Kidney (tissue), 14 donors: ENCODE measurements around the gene TEX26. TPM values are rescaled to one million over a fixed set of nuclear protein-coding genes. Genes with fewer than 3 reads are reported as not detected.
A peak's percentile ranks its signal among the peaks of the same experiment; 100 is the strongest.

Experiments
- DNase-seq, 5 donors: peaks; one replicate each; pipeline ENCODE4 v3.0.0-alpha.2; 2013 to 2020
- FAIRE-seq: peaks from 2 replicates; lab custom pipeline; 2012; peaks lifted over from hg19 to GRCh38; lab: Jason Lieb, UNC
- H3K27ac ChIP-seq, 2 donors: one replicate each; pipeline ENCODE4 v1.7.0; 2013; ENCODE audit warnings: low read depth in 2 of 2, low read length in 2 of 2, inconsistent platforms in 1 of 2
- H3K27me3 ChIP-seq: one replicate; pipeline ENCODE4 v1.7.1; 2013; ENCODE audit warnings: low read length, inconsistent platforms; ENCODE audit not compliant: control insufficient read depth, insufficient read depth
- H3K36me3 ChIP-seq, 3 donors: one replicate each; pipeline versions ENCODE4 v1.7.0 to v1.7.1; 2013; ENCODE audit warnings: low read length in 3 of 3, control low read depth in 1 of 3, inconsistent platforms in 1 of 3; ENCODE audit not compliant: insufficient read depth in 3 of 3, control insufficient read depth in 2 of 3
- H3K4me1 ChIP-seq, 3 donors: one replicate each; pipeline versions ENCODE4 v1.7.0 to v1.7.1; 2013; ENCODE audit warnings: low read length in 3 of 3, inconsistent platforms in 1 of 3, low read depth in 1 of 3; ENCODE audit not compliant: control insufficient read depth in 2 of 3, insufficient read depth in 2 of 3
- H3K4me3 ChIP-seq, 3 donors: one replicate each; pipeline versions ENCODE4 v1.7.0 to v1.8.1; 2013; ENCODE audit warnings: low read length in 3 of 3, control low read depth in 1 of 3, inconsistent platforms in 1 of 3
- H3K9ac ChIP-seq, 3 donors: one replicate each; pipeline versions ENCODE4 v1.7.0 to v1.7.1; 2013; ENCODE audit warnings: low read length in 3 of 3, control low read depth in 1 of 3, inconsistent platforms in 1 of 3
- H3K9me3 ChIP-seq, 3 donors: one replicate each; pipeline versions ENCODE4 v1.7.0 to v1.7.1; 2013; ENCODE audit warnings: low read length in 3 of 3, control low read depth in 1 of 3, inconsistent platforms in 1 of 3; ENCODE audit not compliant: control insufficient read depth in 2 of 3, insufficient read depth in 1 of 3
- intact Hi-C: fragments of 100-400 bp; cut with DNase I; formaldehyde crosslinking; loops from one replicate; pipeline ENCODE4 v1.11.1; 2022
- polyA plus RNA-seq: library from polyadenylated mRNA; stranded (reverse); fragments of 350-450 nt; fragmentation: Illumina TruSeq; extraction: RNeasy Lipid Tissue Mini Kit (QIAGEN cat#74804); gene quantifications from one replicate; pipeline ENCODE4 v1.2.3, GENCODE V29; 2014; ENCODE audit warnings: low read depth, low replicate concordance; ENCODE audit not compliant: insufficient read depth
- total RNA-seq: library from RNA; stranded (reverse); fragmentation: NEBNext Ultra II Directional; extraction: Animal tissue kit (Norgen Biotek cat#: 25700); gene quantifications from one replicate; pipeline ENCODE4 v1.2.1, GENCODE V29; 2021
- TF ChIP-seq, protein P1 (sequence below): IDR thresholded peaks from 3 replicates; pipeline ENCODE4 v1.5.1; 2012; ENCODE audit warnings: mild to moderate bottlenecking, moderate library complexity, borderline replicate concordance; ENCODE audit not compliant: insufficient read depth; ENCODE audit errors: extremely low read depth
- donor health status: control.
- donor health status: control.
- donor health status: control.
- donor health status: control.
- donor health status: control.
- donor health status: DM: yes; HTN: yes; CAD: no.
- donor health status: Normal renal cell carcinoma (clear cell type).

TEX26 gene
- total and polyA plus RNA-seq, 2 donors from 2014 or later = not detected

DNA sequence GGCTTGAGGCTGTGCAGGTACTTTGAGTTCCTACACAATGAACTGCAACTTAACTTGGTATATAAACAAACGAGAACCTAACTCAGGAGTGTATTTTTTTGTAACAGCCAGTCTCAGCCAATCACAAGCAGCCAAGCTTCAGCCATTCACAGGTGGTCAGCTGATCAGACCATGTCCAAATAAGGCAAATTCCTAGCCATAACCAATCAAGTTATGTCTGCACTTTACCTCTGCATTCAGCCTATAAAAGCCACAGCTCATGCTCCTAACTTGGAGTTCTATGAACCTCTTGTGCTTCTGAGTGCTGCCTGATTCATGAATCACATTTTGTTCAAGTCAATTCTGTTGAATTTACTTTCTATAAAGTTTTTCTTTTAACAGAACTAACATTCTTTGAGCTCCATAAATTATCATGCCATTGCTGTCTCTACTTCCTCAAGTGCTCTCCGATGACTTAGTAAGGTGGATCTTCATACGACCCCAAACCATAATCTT lies 43.2 kb upstream of the TEX26 start:
- intact Hi-C loops = no loop called here
- no peak overlapping the region for H3K4me3 ChIP-seq
- H3K9ac ChIP-seq = no peak overlapping the region
- DNase-seq = no peak
- no peaks in the 10 kb centered on the region for H3K36me3 ChIP-seq
- H3K4me1 ChIP-seq = no peaks in the 10 kb centered on the region
- FAIRE-seq = no peak
- no peaks in the 10 kb centered on the region for H3K27me3 ChIP-seq
- H3K27ac ChIP-seq = no peak overlapping the region
- H3K9me3 ChIP-seq = no peaks in the 10 kb centered on the region
- TF ChIP-seq, protein P1, sequence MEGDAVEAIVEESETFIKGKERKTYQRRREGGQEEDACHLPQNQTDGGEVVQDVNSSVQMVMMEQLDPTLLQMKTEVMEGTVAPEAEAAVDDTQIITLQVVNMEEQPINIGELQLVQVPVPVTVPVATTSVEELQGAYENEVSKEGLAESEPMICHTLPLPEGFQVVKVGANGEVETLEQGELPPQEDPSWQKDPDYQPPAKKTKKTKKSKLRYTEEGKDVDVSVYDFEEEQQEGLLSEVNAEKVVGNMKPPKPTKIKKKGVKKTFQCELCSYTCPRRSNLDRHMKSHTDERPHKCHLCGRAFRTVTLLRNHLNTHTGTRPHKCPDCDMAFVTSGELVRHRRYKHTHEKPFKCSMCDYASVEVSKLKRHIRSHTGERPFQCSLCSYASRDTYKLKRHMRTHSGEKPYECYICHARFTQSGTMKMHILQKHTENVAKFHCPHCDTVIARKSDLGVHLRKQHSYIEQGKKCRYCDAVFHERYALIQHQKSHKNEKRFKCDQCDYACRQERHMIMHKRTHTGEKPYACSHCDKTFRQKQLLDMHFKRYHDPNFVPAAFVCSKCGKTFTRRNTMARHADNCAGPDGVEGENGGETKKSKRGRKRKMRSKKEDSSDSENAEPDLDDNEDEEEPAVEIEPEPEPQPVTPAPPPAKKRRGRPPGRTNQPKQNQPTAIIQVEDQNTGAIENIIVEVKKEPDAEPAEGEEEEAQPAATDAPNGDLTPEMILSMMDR = no peak

- TF ChIP-seq, protein P1 = peak; percentile 7
- FAIRE-seq (no peak), DNase-seq (peak in 3 of 5 donors; percentile 61 to 74 (median 67))
- no peak overlapping the region for H3K4me3 ChIP-seq
- no peak overlapping the region for H3K27ac ChIP-seq
- H3K9ac ChIP-seq = no peak overlapping the region
- no peaks in the 10 kb centered on the region for H3K4me1 ChIP-seq
- H3K36me3 ChIP-seq = no peaks in the 10 kb centered on the region
- H3K9me3 ChIP-seq = no peaks in the 10 kb centered on the region
- no peaks in the 10 kb centered on the region for H3K27me3 ChIP-seq
- intact Hi-C loops = no loop called here
These were observed 39.5 kb upstream of the TEX26 start for GRCh38 chr13:30892966-30893365.

GRCh38 chr13:30895773-30896172 lies 36.7 kb upstream of the TEX26 start:
- DNase-seq (peak in 4 of 5 donors; percentile 55 to 83 (median 70)), FAIRE-seq (no peak)
- TF ChIP-seq, protein P1 = no peak
- Histone ChIP-seq H3K9ac (no peak overlapping the region), H3K4me1 (peaks cover 0 to 2% (median 0%) of the 10 kb centered on the region in 3 donors), H3K27ac (no peak overlapping the region), H3K27me3 (no peaks in the 10 kb centered on the region), H3K36me3 (no peaks in the 10 kb centered on the region), H3K9me3 (no peaks in the 10 kb centered on the region), H3K4me3 (no peak overlapping the region)
- intact Hi-C loops = no loop called here

GRCh38 chr13:30898070-30898469 lies 34.4 kb upstream of the TEX26 start:
- no peak overlapping the region for H3K4me3 ChIP-seq
- H3K27ac ChIP-seq = no peak overlapping the region
- H3K4me1 ChIP-seq = peaks cover 0 to 2% (median 0%) of the 10 kb centered on the region in 3 donors
- TF ChIP-seq, protein P1 = no peak
- intact Hi-C loops = no loop called here
- no peaks in the 10 kb centered on the region for H3K36me3 ChIP-seq
- no peaks in the 10 kb centered on the region for H3K9me3 ChIP-seq
- DNase-seq = no peak
- FAIRE-seq = no peak
- no peaks in the 10 kb centered on the region for H3K27me3 ChIP-seq
- H3K9ac ChIP-seq = no peak overlapping the region
